ENCODE results near the gene PRDM5. TPM values are rescaled to one million over a fixed set of nuclear protein-coding genes. Genes with fewer than 3 reads are reported as not detected.

PRDM5 gene
- polyA plus RNA-seq, 1 donor (not counting 4 experiments of a cell fraction or from before 2014, with no cell fraction given): 3.6 TPM

DNA sequence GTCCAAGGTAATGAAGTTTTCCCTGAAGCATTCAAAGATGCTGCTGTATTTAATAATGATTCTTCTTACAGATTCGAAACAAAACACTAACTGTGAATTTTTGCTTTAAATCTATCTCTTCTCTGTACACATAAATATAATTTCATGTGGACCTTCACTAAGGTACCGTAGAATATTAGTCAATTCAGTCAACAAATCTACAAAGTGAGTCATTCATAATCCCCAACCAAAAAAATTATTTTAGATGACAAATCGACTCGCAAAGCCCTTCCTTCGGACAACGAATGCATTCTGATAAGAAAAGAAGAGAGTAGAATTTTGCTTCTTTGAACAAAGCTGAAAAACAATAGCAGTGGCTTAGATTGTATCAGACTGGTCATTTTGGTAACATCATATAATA, 95.7 kb downstream of the PRDM5 start:
- DNase-seq (ENCODE audit: low read depth, low spot score) (no peak), FAIRE-seq (no peak)
- no peak overlapping the region for H3K4me2 ChIP-seq (ENCODE audit: control insufficient read depth, extremely low read depth, insufficient read depth, low read depth, low read length)
- H3K79me2 ChIP-seq (ENCODE audit: control insufficient read depth, insufficient read depth, low read length): no peaks in the 10 kb centered on the region
- no peaks in the 10 kb centered on the region for H4K20me1 ChIP-seq (ENCODE audit: control insufficient read depth, extremely low read depth, insufficient read depth, low read length)
- H3K9me1 ChIP-seq (ENCODE audit: control insufficient read depth, extremely low read depth, insufficient read depth, low read length): no peaks in the 10 kb centered on the region
- H3K36me3 ChIP-seq (ENCODE audit: control insufficient read depth in 2 of 2, extremely low read depth in 1 of 2, insufficient read depth in 2 of 2, low read length in 2 of 2): no peaks in the 10 kb centered on the region
- no peak overlapping the region for H2AFZ ChIP-seq (ENCODE audit: control insufficient read depth, low read length)
- no peak overlapping the region for H3K9ac ChIP-seq (ENCODE audit: control insufficient read depth, extremely low read depth, insufficient read depth, low read length)
- TF ChIP-seq, protein P1, sequence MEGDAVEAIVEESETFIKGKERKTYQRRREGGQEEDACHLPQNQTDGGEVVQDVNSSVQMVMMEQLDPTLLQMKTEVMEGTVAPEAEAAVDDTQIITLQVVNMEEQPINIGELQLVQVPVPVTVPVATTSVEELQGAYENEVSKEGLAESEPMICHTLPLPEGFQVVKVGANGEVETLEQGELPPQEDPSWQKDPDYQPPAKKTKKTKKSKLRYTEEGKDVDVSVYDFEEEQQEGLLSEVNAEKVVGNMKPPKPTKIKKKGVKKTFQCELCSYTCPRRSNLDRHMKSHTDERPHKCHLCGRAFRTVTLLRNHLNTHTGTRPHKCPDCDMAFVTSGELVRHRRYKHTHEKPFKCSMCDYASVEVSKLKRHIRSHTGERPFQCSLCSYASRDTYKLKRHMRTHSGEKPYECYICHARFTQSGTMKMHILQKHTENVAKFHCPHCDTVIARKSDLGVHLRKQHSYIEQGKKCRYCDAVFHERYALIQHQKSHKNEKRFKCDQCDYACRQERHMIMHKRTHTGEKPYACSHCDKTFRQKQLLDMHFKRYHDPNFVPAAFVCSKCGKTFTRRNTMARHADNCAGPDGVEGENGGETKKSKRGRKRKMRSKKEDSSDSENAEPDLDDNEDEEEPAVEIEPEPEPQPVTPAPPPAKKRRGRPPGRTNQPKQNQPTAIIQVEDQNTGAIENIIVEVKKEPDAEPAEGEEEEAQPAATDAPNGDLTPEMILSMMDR (optimal IDR thresholded peaks at IDR 0.05 in 1 of 3, IDR thresholded peaks at IDR 0.05 in 1 of 3, conservative IDR thresholded peaks at IDR 0.05 in 1 of 3; ENCODE audit: extremely low read depth in 1 of 3, insufficient read depth in 2 of 3, low read length in 3 of 3): no peak
- TF ChIP-seq EZH2 (IDR thresholded peaks at IDR 0.05; ENCODE audit: low read length): no peak
- no peaks in the 10 kb centered on the region for H3K27me3 ChIP-seq (ENCODE audit: control insufficient read depth, extremely low read depth, insufficient read depth, low read length)
- H3K9me3 ChIP-seq (ENCODE audit: control insufficient read depth, low read depth, low read length): no peaks in the 10 kb centered on the region
- no peak overlapping the region for H3K4me3 ChIP-seq (ENCODE audit: control insufficient read depth in 2 of 3, extremely low read depth in 1 of 3, insufficient read depth in 2 of 3, low read depth in 1 of 3, low read length in 3 of 3)
- dilution Hi-C loops (cut with MboI; ENCODE audit: extremely low pct_ligation_motif_present, low sequenced_read_pairs): no loop called here
- no peak overlapping the region for H3K27ac ChIP-seq (ENCODE audit: control insufficient read depth, insufficient read depth, low read length)
- H3K4me1 ChIP-seq (ENCODE audit: control insufficient read depth, extremely low read depth, insufficient read depth, low read length): no peaks in the 10 kb centered on the region

DNA sequence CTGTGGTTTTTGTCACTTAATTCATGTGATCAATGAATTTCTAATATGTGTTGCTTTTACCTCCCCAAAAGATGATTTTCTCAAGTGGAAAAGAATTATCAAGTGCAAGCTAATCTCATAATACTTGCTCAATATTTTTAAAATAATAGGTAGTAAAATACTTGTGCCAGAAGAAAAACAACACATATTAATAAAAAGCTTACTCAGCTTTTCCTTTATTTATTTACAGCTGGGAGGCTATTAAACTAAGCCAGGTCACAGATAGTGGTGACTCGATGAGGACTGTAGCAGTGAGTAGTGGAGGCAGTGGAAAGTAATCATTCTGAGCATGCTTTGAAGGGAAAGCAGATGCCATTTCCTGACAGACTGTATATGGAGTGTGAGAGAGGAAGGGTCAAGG, 96.1 kb downstream of the PRDM5 start:
- H3K9ac ChIP-seq (ENCODE audit: control insufficient read depth, extremely low read depth, insufficient read depth, low read length): no peak overlapping the region
- H3K27me3 ChIP-seq (ENCODE audit: control insufficient read depth, extremely low read depth, insufficient read depth, low read length): no peaks in the 10 kb centered on the region
- no peaks in the 10 kb centered on the region for H4K20me1 ChIP-seq (ENCODE audit: control insufficient read depth, extremely low read depth, insufficient read depth, low read length)
- H3K9me3 ChIP-seq (ENCODE audit: control insufficient read depth, low read depth, low read length): no peaks in the 10 kb centered on the region
- H3K27ac ChIP-seq (ENCODE audit: control insufficient read depth, insufficient read depth, low read length): no peak overlapping the region
- no peak overlapping the region for H3K4me3 ChIP-seq (ENCODE audit: control insufficient read depth in 2 of 3, extremely low read depth in 1 of 3, insufficient read depth in 2 of 3, low read depth in 1 of 3, low read length in 3 of 3)
- FAIRE-seq (no peak), DNase-seq (ENCODE audit: low read depth, low spot score) (no peak)
- H3K79me2 ChIP-seq (ENCODE audit: control insufficient read depth, insufficient read depth, low read length): no peaks in the 10 kb centered on the region
- no peak overlapping the region for H2AFZ ChIP-seq (ENCODE audit: control insufficient read depth, low read length)
- no peak overlapping the region for H3K4me2 ChIP-seq (ENCODE audit: control insufficient read depth, extremely low read depth, insufficient read depth, low read depth, low read length)
- H3K36me3 ChIP-seq (ENCODE audit: control insufficient read depth in 2 of 2, extremely low read depth in 1 of 2, insufficient read depth in 2 of 2, low read length in 2 of 2): no peaks in the 10 kb centered on the region
- H3K4me1 ChIP-seq (ENCODE audit: control insufficient read depth, extremely low read depth, insufficient read depth, low read length): no peaks in the 10 kb centered on the region
- TF ChIP-seq, protein P1 (optimal IDR thresholded peaks at IDR 0.05 in 1 of 3, IDR thresholded peaks at IDR 0.05 in 1 of 3, conservative IDR thresholded peaks at IDR 0.05 in 1 of 3; ENCODE audit: extremely low read depth in 1 of 3, insufficient read depth in 2 of 3, low read length in 3 of 3): no peak
- TF ChIP-seq EZH2 (IDR thresholded peaks at IDR 0.05; ENCODE audit: low read length): no peak
- no peaks in the 10 kb centered on the region for H3K9me1 ChIP-seq (ENCODE audit: control insufficient read depth, extremely low read depth, insufficient read depth, low read length)
- dilution Hi-C loops (cut with MboI; ENCODE audit: extremely low pct_ligation_motif_present, low sequenced_read_pairs): no loop called here

Data from keratinocyte (primary cell).